ENCODE data around the gene RPS6KA1.

RPS6KA1 gene

GRCh38 chr1:26529655-26530409, at the start of gene RPS6KA1:
RPS6KA1 (plus strand) TSS chr1:26529761; CDS start chr1:26529921, 160 bp downstream.
- H3K36me3 ChIP-seq (ENCODE audit: insufficient read depth, insufficient read length, low read length): peaks cover 16% of the 10 kb centered on the region
- no peak for DNase-seq (ENCODE audit: low read depth, low spot score)
- no peaks in the 10 kb centered on the region for H3K9me3 ChIP-seq (ENCODE audit: insufficient read depth, low read length)
- peaks cover 18% of the 10 kb centered on the region for H3K4me1 ChIP-seq (ENCODE audit: insufficient read depth, insufficient read length)
- TF ChIP-seq SUZ12 (IDR thresholded peaks at IDR 0.05; ENCODE audit: extremely low read depth, insufficient read depth, insufficient read length): no peak
- peak within 1 kb of the TSS; percentile 94 for H3K9ac ChIP-seq (ENCODE audit: insufficient read length, low read depth)
- H3K4me3 ChIP-seq (ENCODE audit: insufficient read length, low read depth): peak within 1 kb of the TSS; percentile 91
- no peaks in the 10 kb centered on the region for H3K27me3 ChIP-seq (ENCODE audit: insufficient read depth, insufficient read length)

GRCh38 chr1:26482921-26483320, 46.6 kb upstream of the RPS6KA1 start:
- H3K9me3 ChIP-seq (ENCODE audit: insufficient read depth, low read length): no peaks in the 10 kb centered on the region
- no peak for DNase-seq (ENCODE audit: low read depth, low spot score)
- H3K36me3 ChIP-seq (ENCODE audit: insufficient read depth, insufficient read length, low read length): peaks cover 8% of the 10 kb centered on the region
- no peak overlapping the region for H3K4me3 ChIP-seq (ENCODE audit: insufficient read length, low read depth)
- H3K4me1 ChIP-seq (ENCODE audit: insufficient read depth, insufficient read length): no peaks in the 10 kb centered on the region
- no peaks in the 10 kb centered on the region for H3K27me3 ChIP-seq (ENCODE audit: insufficient read depth, insufficient read length)
- no peak for TF ChIP-seq ZNF274 (IDR thresholded peaks at IDR 0.05; ENCODE audit: low read depth, low read length)
- TF ChIP-seq SUZ12 (IDR thresholded peaks at IDR 0.05; ENCODE audit: extremely low read depth, insufficient read depth, insufficient read length): no peak
- no peak for TF ChIP-seq YY1 (IDR thresholded peaks at IDR 0.05; ENCODE audit: insufficient read depth, insufficient read length)
- no peak overlapping the region for H3K9ac ChIP-seq (ENCODE audit: insufficient read length, low read depth)

- Histone ChIP-seq H3K4me1 (ENCODE audit: insufficient read depth, insufficient read length) (no peaks in the 10 kb centered on the region), H3K27me3 (ENCODE audit: insufficient read depth, insufficient read length) (no peaks in the 10 kb centered on the region), H3K36me3 (ENCODE audit: insufficient read depth, insufficient read length, low read length) (peaks cover 2% of the 10 kb centered on the region), H3K9me3 (ENCODE audit: insufficient read depth, low read length) (no peaks in the 10 kb centered on the region), H3K9ac (ENCODE audit: insufficient read length, low read depth) (no peak overlapping the region), H3K4me3 (ENCODE audit: insufficient read length, low read depth) (no peak overlapping the region)
- no peak for TF ChIP-seq ZNF274 (IDR thresholded peaks at IDR 0.05; ENCODE audit: low read depth, low read length)
- no peak for TF ChIP-seq YY1 (IDR thresholded peaks at IDR 0.05; ENCODE audit: insufficient read depth, insufficient read length)
- TF ChIP-seq SUZ12 (IDR thresholded peaks at IDR 0.05; ENCODE audit: extremely low read depth, insufficient read depth, insufficient read length): no peak
- DNase-seq (ENCODE audit: low read depth, low spot score): no peak
Measured at GRCh38 chr1:26483980-26484379, 45.6 kb upstream of the RPS6KA1 start.

GRCh38 chr1:26490155-26490554, 39.4 kb upstream of the RPS6KA1 start:
- peaks cover 6% of the 10 kb centered on the region for H3K4me1 ChIP-seq (ENCODE audit: insufficient read depth, insufficient read length)
- DNase-seq (ENCODE audit: low read depth, low spot score): no peak
- no peaks in the 10 kb centered on the region for H3K36me3 ChIP-seq (ENCODE audit: insufficient read depth, insufficient read length, low read length)
- TF ChIP-seq ZNF274 (IDR thresholded peaks at IDR 0.05; ENCODE audit: low read depth, low read length): no peak
- TF ChIP-seq YY1 (IDR thresholded peaks at IDR 0.05; ENCODE audit: insufficient read depth, insufficient read length): no peak
- TF ChIP-seq SUZ12 (IDR thresholded peaks at IDR 0.05; ENCODE audit: extremely low read depth, insufficient read depth, insufficient read length): no peak
- H3K9ac ChIP-seq (ENCODE audit: insufficient read length, low read depth): no peak overlapping the region
- no peaks in the 10 kb centered on the region for H3K27me3 ChIP-seq (ENCODE audit: insufficient read depth, insufficient read length)
- H3K9me3 ChIP-seq (ENCODE audit: insufficient read depth, low read length): no peaks in the 10 kb centered on the region
- H3K4me3 ChIP-seq (ENCODE audit: insufficient read length, low read depth): no peak overlapping the region

- Histone ChIP-seq H3K9me3 (ENCODE audit: insufficient read depth, low read length) (no peaks in the 10 kb centered on the region), H3K4me3 (ENCODE audit: insufficient read length, low read depth) (no peak overlapping the region), H3K36me3 (ENCODE audit: insufficient read depth, insufficient read length, low read length) (no peaks in the 10 kb centered on the region), H3K27me3 (ENCODE audit: insufficient read depth, insufficient read length) (no peaks in the 10 kb centered on the region), H3K9ac (ENCODE audit: insufficient read length, low read depth) (no peak overlapping the region), H3K4me1 (ENCODE audit: insufficient read depth, insufficient read length) (peaks cover 6% of the 10 kb centered on the region)
- DNase-seq (ENCODE audit: low read depth, low spot score): no peak
- no peak for TF ChIP-seq SUZ12 (IDR thresholded peaks at IDR 0.05; ENCODE audit: extremely low read depth, insufficient read depth, insufficient read length)
- TF ChIP-seq ZNF274 (IDR thresholded peaks at IDR 0.05; ENCODE audit: low read depth, low read length): no peak
Measured at GRCh38 chr1:26493267-26493666, 36.3 kb upstream of the RPS6KA1 start.

GRCh38 chr1:26493938-26494337, 35.6 kb upstream of the RPS6KA1 start:
- DNase-seq (ENCODE audit: low read depth, low spot score): no peak
- Histone ChIP-seq H3K4me1 (ENCODE audit: insufficient read depth, insufficient read length) (peaks cover 6% of the 10 kb centered on the region), H3K36me3 (ENCODE audit: insufficient read depth, insufficient read length, low read length) (no peaks in the 10 kb centered on the region), H3K27me3 (ENCODE audit: insufficient read depth, insufficient read length) (no peaks in the 10 kb centered on the region), H3K9ac (ENCODE audit: insufficient read length, low read depth) (no peak overlapping the region), H3K9me3 (ENCODE audit: insufficient read depth, low read length) (no peaks in the 10 kb centered on the region), H3K4me3 (ENCODE audit: insufficient read length, low read depth) (no peak overlapping the region)
- TF ChIP-seq ZNF274 (IDR thresholded peaks at IDR 0.05; ENCODE audit: low read depth, low read length) (no peak), YY1 (IDR thresholded peaks at IDR 0.05; ENCODE audit: insufficient read depth, insufficient read length) (no peak), SUZ12 (IDR thresholded peaks at IDR 0.05; ENCODE audit: extremely low read depth, insufficient read depth, insufficient read length) (no peak)

GRCh38 chr1:26496861-26497260, 32.7 kb upstream of the RPS6KA1 start:
- no peaks in the 10 kb centered on the region for H3K27me3 ChIP-seq (ENCODE audit: insufficient read depth, insufficient read length)
- no peaks in the 10 kb centered on the region for H3K9me3 ChIP-seq (ENCODE audit: insufficient read depth, low read length)
- no peak overlapping the region for H3K4me3 ChIP-seq (ENCODE audit: insufficient read length, low read depth)
- no peak for DNase-seq (ENCODE audit: low read depth, low spot score)
- no peaks in the 10 kb centered on the region for H3K4me1 ChIP-seq (ENCODE audit: insufficient read depth, insufficient read length)
- TF ChIP-seq ZNF274 (IDR thresholded peaks at IDR 0.05; ENCODE audit: low read depth, low read length) (no peak), YY1 (IDR thresholded peaks at IDR 0.05; ENCODE audit: insufficient read depth, insufficient read length) (no peak), SUZ12 (IDR thresholded peaks at IDR 0.05; ENCODE audit: extremely low read depth, insufficient read depth, insufficient read length) (no peak)
- no peaks in the 10 kb centered on the region for H3K36me3 ChIP-seq (ENCODE audit: insufficient read depth, insufficient read length, low read length)
- H3K9ac ChIP-seq (ENCODE audit: insufficient read length, low read depth): no peak overlapping the region
